Measurements from ENCODE around the gene SGTB. TPM values are rescaled to one million over a fixed set of nuclear protein-coding genes. Genes with fewer than 3 reads are reported as not detected.

Gene SGTB
- total and polyA plus RNA-seq, 2 experiments from 2014 or later, result 8.0 to 12.5 TPM

DNA sequence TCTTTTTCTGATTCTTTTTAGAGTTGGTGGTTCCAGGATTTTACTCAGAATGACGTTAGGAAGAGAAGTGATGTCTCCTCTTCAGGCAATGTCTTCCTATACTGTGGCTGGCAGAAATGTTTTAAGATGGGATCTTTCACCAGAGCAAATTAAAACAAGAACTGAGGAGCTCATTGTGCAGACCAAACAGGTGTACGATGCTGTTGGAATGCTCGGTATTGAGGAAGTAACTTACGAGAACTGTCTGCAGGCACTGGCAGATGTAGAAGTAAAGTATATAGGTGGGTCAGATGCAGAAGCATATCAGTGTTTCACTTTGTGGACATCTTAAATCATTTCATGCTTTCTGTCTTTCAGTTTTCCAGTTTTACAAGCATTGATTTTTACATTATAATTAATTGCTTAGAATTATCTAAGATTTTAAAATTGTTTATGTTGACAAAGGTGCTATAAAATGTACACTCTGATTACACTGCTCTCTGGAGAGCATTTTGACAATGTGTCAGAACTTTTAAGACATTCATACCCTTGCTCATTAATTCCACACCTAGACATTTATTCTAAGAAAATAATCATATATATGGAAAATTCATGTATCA lies 36.7 kb upstream of the SGTB start:
- H3K36me3 ChIP-seq (ENCODE audit: insufficient read depth), result peaks cover 22% of the 10 kb centered on the region
- H3K79me2 ChIP-seq (replicated peaks; ENCODE audit: insufficient read depth), result peaks cover 49% of the 10 kb centered on the region
- DNase-seq (ENCODE audit: low spot score) (no peak), ATAC-seq (no peak)
- no peak overlapping the region for H3K27ac ChIP-seq (ENCODE audit: low read depth)
- H3K27ac Mint-ChIP-seq, result no peak overlapping the region
- H3K4me3 ChIP-seq, result no peak overlapping the region
- H3K4me1 ChIP-seq (ENCODE audit: insufficient read depth), result no peaks in the 10 kb centered on the region
- H2AFZ ChIP-seq, result no peak overlapping the region
- H3F3A ChIP-seq (replicated peaks; ENCODE audit: low read depth), result no peaks in the 10 kb centered on the region
- no peaks in the 10 kb centered on the region for H3K27me3 Mint-ChIP-seq (ENCODE audit: insufficient read depth, low read depth, poor library complexity)
- H3K4me3 Mint-ChIP-seq, result no peak overlapping the region
- TF ChIP-seq ZNF331 (CRISPR knock-in tag; IDR thresholded peaks at IDR 0.05; ENCODE audit: low read depth), result no peak
- TF ChIP-seq, protein P1, sequence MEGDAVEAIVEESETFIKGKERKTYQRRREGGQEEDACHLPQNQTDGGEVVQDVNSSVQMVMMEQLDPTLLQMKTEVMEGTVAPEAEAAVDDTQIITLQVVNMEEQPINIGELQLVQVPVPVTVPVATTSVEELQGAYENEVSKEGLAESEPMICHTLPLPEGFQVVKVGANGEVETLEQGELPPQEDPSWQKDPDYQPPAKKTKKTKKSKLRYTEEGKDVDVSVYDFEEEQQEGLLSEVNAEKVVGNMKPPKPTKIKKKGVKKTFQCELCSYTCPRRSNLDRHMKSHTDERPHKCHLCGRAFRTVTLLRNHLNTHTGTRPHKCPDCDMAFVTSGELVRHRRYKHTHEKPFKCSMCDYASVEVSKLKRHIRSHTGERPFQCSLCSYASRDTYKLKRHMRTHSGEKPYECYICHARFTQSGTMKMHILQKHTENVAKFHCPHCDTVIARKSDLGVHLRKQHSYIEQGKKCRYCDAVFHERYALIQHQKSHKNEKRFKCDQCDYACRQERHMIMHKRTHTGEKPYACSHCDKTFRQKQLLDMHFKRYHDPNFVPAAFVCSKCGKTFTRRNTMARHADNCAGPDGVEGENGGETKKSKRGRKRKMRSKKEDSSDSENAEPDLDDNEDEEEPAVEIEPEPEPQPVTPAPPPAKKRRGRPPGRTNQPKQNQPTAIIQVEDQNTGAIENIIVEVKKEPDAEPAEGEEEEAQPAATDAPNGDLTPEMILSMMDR (conservative IDR thresholded peaks at IDR 0.05; ENCODE audit: low read depth in 2 of 2), result no peak
- TF ChIP-seq, protein P2, sequence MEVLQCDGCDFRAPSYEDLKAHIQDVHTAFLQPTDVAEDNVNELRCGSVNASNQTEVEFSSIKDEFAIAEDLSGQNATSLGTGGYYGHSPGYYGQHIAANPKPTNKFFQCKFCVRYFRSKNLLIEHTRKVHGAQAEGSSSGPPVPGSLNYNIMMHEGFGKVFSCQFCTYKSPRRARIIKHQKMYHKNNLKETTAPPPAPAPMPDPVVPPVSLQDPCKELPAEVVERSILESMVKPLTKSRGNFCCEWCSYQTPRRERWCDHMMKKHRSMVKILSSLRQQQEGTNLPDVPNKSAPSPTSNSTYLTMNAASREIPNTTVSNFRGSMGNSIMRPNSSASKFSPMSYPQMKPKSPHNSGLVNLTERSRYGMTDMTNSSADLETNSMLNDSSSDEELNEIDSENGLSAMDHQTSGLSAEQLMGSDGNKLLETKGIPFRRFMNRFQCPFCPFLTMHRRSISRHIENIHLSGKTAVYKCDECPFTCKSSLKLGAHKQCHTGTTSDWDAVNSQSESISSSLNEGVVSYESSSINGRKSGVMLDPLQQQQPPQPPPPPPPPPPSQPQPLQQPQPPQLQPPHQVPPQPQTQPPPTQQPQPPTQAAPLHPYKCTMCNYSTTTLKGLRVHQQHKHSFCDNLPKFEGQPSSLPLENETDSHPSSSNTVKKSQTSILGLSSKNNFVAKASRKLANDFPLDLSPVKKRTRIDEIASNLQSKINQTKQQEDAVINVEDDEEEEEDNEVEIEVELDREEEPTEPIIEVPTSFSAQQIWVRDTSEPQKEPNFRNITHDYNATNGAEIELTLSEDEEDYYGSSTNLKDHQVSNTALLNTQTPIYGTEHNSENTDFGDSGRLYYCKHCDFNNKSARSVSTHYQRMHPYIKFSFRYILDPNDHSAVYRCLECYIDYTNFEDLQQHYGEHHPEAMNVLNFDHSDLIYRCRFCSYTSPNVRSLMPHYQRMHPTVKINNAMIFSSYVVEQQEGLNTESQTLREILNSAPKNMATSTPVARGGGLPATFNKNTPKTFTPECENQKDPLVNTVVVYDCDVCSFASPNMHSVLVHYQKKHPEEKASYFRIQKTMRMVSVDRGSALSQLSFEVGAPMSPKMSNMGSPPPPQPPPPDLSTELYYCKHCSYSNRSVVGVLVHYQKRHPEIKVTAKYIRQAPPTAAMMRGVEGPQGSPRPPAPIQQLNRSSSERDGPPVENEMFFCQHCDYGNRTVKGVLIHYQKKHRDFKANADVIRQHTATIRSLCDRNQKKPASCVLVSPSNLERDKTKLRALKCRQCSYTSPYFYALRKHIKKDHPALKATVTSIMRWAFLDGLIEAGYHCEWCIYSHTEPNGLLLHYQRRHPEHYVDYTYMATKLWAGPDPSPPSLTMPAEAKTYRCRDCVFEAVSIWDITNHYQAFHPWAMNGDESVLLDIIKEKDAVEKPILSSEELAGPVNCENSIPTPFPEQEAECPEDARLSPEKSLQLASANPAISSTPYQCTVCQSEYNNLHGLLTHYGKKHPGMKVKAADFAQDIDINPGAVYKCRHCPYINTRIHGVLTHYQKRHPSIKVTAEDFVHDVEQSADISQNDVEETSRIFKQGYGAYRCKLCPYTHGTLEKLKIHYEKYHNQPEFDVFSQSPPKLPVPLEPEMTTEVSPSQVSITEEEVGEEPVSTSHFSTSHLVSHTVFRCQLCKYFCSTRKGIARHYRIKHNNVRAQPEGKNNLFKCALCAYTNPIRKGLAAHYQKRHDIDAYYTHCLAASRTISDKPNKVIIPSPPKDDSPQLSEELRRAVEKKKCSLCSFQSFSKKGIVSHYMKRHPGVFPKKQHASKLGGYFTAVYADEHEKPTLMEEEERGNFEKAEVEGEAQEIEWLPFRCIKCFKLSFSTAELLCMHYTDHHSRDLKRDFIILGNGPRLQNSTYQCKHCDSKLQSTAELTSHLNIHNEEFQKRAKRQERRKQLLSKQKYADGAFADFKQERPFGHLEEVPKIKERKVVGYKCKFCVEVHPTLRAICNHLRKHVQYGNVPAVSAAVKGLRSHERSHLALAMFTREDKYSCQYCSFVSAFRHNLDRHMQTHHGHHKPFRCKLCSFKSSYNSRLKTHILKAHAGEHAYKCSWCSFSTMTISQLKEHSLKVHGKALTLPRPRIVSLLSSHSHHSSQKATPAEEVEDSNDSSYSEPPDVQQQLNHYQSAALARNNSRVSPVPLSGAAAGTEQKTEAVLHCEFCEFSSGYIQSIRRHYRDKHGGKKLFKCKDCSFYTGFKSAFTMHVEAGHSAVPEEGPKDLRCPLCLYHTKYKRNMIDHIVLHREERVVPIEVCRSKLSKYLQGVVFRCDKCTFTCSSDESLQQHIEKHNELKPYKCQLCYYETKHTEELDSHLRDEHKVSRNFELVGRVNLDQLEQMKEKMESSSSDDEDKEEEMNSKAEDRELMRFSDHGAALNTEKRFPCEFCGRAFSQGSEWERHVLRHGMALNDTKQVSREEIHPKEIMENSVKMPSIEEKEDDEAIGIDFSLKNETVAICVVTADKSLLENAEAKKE (CRISPR knock-in tag; IDR thresholded peaks at IDR 0.05), result no peak
- no peak for TF ChIP-seq NANOG (IDR thresholded peaks at IDR 0.05; ENCODE audit: borderline replicate concordance)
- TF ChIP-seq, protein P3, sequence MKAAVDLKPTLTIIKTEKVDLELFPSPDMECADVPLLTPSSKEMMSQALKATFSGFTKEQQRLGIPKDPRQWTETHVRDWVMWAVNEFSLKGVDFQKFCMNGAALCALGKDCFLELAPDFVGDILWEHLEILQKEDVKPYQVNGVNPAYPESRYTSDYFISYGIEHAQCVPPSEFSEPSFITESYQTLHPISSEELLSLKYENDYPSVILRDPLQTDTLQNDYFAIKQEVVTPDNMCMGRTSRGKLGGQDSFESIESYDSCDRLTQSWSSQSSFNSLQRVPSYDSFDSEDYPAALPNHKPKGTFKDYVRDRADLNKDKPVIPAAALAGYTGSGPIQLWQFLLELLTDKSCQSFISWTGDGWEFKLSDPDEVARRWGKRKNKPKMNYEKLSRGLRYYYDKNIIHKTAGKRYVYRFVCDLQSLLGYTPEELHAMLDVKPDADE (IDR thresholded peaks at IDR 0.05), result no peak
- no peak for TF ChIP-seq STAT1 (IDR thresholded peaks at IDR 0.05; ENCODE audit: unreplicated experiment)
- TF ChIP-seq POLR2AphosphoS5 (IDR thresholded peaks at IDR 0.05; ENCODE audit: low read depth), result no peak
- no peak for TF ChIP-seq EZH2phosphoT487 (IDR thresholded peaks at IDR 0.05; ENCODE audit: unreplicated experiment)
- no peak for TF ChIP-seq JUNB (IDR thresholded peaks at IDR 0.05; ENCODE audit: unreplicated experiment)
- no peak for TF ChIP-seq CREB1 (CRISPR knock-in tag; IDR thresholded peaks at IDR 0.05; ENCODE audit: low read depth)
- TF ChIP-seq ZNF114 (CRISPR knock-in tag; IDR thresholded peaks at IDR 0.05), result no peak
- TF ChIP-seq, protein P4, sequence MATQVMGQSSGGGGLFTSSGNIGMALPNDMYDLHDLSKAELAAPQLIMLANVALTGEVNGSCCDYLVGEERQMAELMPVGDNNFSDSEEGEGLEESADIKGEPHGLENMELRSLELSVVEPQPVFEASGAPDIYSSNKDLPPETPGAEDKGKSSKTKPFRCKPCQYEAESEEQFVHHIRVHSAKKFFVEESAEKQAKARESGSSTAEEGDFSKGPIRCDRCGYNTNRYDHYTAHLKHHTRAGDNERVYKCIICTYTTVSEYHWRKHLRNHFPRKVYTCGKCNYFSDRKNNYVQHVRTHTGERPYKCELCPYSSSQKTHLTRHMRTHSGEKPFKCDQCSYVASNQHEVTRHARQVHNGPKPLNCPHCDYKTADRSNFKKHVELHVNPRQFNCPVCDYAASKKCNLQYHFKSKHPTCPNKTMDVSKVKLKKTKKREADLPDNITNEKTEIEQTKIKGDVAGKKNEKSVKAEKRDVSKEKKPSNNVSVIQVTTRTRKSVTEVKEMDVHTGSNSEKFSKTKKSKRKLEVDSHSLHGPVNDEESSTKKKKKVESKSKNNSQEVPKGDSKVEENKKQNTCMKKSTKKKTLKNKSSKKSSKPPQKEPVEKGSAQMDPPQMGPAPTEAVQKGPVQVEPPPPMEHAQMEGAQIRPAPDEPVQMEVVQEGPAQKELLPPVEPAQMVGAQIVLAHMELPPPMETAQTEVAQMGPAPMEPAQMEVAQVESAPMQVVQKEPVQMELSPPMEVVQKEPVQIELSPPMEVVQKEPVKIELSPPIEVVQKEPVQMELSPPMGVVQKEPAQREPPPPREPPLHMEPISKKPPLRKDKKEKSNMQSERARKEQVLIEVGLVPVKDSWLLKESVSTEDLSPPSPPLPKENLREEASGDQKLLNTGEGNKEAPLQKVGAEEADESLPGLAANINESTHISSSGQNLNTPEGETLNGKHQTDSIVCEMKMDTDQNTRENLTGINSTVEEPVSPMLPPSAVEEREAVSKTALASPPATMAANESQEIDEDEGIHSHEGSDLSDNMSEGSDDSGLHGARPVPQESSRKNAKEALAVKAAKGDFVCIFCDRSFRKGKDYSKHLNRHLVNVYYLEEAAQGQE (IDR thresholded peaks at IDR 0.05; ENCODE audit: unreplicated experiment), result no peak
- no peak for TF ChIP-seq EZH2 (IDR thresholded peaks at IDR 0.05; ENCODE audit: low read depth, unreplicated experiment)
- H3K4me1 Mint-ChIP-seq, result no peaks in the 10 kb centered on the region
- H3K9me3 Mint-ChIP-seq, result no peaks in the 10 kb centered on the region
- H3K27me3 ChIP-seq (ENCODE audit: insufficient read depth), result no peaks in the 10 kb centered on the region
- H3K36me3 Mint-ChIP-seq (ENCODE audit: low read depth), result peaks cover 26% of the 10 kb centered on the region
- H3K4me2 ChIP-seq, result no peak overlapping the region
- no peaks in the 10 kb centered on the region for H3K9me2 ChIP-seq (ENCODE audit: insufficient read depth)
- H4K20me1 ChIP-seq (replicated peaks; ENCODE audit: insufficient read depth), result peaks cover 33% of the 10 kb centered on the region; the same call in 1 of the 2 replicates

Data from GM23338 (cell line).